Measurements from ENCODE around the gene TLR4.

The TLR4 gene

DNA sequence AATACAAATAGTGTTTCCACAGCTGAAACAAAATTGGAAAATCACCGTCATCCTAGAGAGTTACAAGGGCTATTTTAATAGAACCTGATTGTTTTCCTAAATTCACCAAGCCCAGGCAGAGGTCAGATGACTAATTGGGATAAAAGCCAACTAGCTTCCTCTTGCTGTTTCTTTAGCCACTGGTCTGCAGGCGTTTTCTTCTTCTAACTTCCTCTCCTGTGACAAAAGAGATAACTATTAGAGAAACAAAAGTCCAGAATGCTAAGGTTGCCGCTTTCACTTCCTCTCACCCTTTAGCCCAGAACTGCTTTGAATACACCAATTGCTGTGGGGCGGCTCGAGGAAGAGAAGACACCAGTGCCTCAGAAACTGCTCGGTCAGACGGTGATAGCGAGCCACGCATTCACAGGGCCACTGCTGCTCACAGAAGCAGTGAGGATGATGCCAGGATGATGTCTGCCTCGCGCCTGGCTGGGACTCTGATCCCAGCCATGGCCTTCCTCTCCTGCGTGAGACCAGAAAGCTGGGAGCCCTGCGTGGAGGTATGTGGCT lies at the start of gene TLR4:
Gene TLR4 (plus strand): TSS at position 380 of the 552 bp plus-strand sequence. CDS start 70 bp downstream, at position 450.
- H3K4me3 Mint-ChIP-seq = no peak within 1 kb of the TSS
- H3K27me3 Mint-ChIP-seq = peaks cover 28% of the 10 kb centered on the region
- H3K36me3 Mint-ChIP-seq = no peaks in the 10 kb centered on the region
- H3K4me1 Mint-ChIP-seq = peaks cover 8% of the 10 kb centered on the region
- CTCF ChIA-PET = no interaction called here
- DNase-seq = peak; percentile 21
- no peak within 1 kb of the TSS for H3K27ac Mint-ChIP-seq
- H3K9me3 Mint-ChIP-seq = no peaks in the 10 kb centered on the region

DNA sequence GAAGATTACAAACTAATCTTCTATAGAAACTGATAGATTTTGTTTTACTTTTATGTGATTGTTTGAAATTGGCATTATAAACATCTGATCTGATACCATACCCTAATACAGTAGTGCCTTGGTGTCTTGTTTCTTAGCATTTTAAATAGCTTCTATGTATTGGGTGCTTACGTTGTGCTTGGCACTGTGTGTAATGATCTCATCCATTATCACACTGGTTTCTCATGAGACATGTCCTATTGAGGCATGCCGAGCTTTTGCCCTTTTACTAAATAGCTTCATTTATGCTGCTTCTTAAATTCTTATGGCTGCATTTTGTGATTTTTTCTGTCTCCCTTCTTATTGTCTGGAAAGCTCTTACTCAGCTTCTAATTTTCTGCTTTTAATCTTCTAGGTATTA lies 48.2 kb upstream of the TLR4 start:
- DNase-seq = no peak
- H3K27me3 Mint-ChIP-seq = peaks cover under 1% of the 10 kb centered on the region
- H3K9me3 Mint-ChIP-seq = no peaks in the 10 kb centered on the region
- H3K36me3 Mint-ChIP-seq = no peaks in the 10 kb centered on the region
- H3K4me1 Mint-ChIP-seq = no peaks in the 10 kb centered on the region
- CTCF ChIA-PET = no interaction called here
- no peak overlapping the region for H3K4me3 Mint-ChIP-seq
- H3K27ac Mint-ChIP-seq = no peak overlapping the region

DNA sequence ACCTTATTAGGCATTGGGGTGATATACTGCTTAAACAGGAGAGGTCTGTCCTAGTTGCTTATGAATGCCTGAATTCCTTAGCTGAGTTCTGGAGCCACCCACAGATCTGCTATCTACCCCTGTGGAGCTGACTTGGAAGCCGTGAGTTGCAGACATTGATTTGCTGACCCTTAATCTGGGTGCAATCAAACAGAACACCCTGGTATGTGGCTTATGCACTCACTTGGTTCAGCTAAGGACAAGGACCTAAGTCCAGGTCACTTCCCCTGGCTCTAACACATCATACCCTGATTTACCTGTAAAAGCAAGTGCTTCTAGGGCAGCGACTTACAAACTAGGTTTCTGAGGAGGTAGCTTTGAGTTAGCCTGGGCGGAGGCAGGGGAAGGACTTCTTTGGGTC lies 41.6 kb upstream of the TLR4 start:
- H3K27ac Mint-ChIP-seq = no peak overlapping the region
- no peaks in the 10 kb centered on the region for H3K4me1 Mint-ChIP-seq
- CTCF ChIA-PET = no interaction called here
- peaks cover under 1% of the 10 kb centered on the region for H3K27me3 Mint-ChIP-seq
- no peak for DNase-seq
- H3K4me3 Mint-ChIP-seq = no peak overlapping the region
- H3K36me3 Mint-ChIP-seq = no peaks in the 10 kb centered on the region
- H3K9me3 Mint-ChIP-seq = no peaks in the 10 kb centered on the region

DNA sequence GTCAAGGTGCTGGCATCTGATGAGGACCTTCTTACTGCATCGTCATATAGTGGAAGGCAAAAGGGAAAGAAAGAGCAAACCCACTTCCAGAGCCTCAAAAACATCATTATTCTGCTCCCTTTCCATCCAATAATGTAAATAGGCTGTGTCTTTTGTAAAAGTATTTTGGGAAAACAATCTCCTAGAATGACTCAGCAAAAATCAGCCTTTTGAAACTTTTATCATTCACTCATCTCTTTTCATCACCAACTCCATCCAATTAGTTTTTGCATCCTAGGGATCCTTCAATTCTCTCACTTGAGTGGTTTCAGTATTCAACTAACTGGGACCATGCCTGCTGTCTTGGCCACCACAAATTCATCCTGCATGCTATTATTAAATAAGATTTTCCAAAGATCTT lies 39.8 kb upstream of the TLR4 start:
- no peak for DNase-seq
- Mint-ChIP-seq H3K36me3 (no peaks in the 10 kb centered on the region), H3K4me3 (no peak overlapping the region), H3K4me1 (no peaks in the 10 kb centered on the region), H3K27ac (no peak overlapping the region), H3K27me3 (peaks cover 3% of the 10 kb centered on the region), H3K9me3 (no peaks in the 10 kb centered on the region)
- CTCF ChIA-PET = no interaction called here

DNA sequence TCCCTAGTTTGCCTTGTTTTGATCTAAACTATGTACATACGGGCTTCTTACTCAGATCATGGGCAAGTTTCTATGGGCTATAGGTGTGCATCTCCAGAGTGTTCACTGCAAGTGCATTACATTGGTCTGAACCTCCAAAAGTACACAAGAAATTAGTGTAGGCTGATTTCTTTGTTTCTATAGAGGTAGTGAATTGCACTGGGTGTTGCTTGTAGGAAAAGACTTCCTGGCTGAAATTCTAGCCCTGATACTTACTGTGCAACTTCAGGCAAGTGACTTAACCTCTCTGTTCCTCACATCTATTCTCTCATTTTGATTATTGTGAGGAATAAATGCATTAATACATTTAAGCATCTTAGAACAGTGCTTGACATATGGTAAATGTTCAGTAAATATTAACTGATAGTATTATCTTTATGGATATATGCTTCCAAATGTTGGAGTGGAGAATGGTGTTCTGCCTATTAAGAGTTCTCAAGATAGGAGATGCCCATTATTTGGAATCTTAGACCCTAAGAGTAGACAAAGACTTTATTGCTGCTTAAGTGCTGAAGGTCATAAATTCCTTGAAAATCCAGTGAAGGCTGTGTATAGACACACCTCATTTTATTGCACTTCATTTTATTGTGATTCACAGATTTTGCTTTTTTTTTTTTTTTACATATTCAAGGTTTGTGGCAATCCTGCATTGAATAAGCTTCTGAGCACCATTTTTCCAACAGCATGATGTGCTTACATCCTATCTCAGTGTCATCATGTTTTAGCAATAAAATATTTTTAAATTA lies 38.4 kb upstream of the TLR4 start:
- Mint-ChIP-seq H3K4me1 (no peaks in the 10 kb centered on the region), H3K27me3 (peaks cover 3% of the 10 kb centered on the region), H3K9me3 (no peaks in the 10 kb centered on the region), H3K4me3 (no peak overlapping the region), H3K36me3 (no peaks in the 10 kb centered on the region), H3K27ac (no peak overlapping the region)
- CTCF ChIA-PET = no interaction called here
- DNase-seq = no peak

DNA sequence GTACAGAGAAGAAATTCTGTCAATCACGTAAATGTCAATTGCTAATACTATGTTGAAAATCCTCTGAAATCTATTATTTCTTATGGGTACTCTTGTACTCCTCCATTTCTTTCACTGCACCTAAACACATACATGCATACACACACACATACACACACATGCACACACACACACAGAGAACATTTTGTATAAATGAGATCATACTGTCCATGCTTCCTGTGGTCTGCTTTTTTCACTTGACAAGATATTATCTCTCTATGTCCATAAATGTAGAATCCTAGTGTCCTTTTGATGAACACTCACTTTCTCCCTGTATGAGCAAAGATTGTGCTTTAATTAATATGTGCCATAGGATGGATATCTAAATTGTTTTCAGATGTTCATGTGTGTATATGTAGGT lies 32.7 kb upstream of the TLR4 start:
- Mint-ChIP-seq H3K36me3 (no peaks in the 10 kb centered on the region), H3K4me3 (no peak overlapping the region), H3K4me1 (no peaks in the 10 kb centered on the region), H3K9me3 (no peaks in the 10 kb centered on the region), H3K27me3 (peaks cover 8% of the 10 kb centered on the region), H3K27ac (no peak overlapping the region)
- DNase-seq = no peak
- CTCF ChIA-PET = no interaction called here

DNA sequence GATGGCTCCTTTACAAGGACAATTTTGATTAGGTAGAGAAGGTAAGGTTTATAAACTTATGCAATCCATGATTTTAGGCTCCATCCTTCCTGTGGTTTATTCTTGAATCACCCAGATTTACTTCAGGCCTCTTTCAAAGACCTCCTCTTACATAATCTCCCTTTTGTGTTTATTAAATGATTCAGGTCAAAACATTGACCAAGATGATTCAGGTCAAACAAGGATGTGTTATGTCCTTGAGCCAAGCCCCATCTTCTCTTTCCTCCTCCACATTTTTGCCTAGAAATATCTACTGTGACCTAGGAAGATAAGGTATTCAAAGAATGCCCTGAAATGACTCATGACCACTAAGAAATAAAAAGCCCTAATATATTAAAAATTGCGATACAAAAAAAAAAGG lies 31.8 kb upstream of the TLR4 start:
- no peak for DNase-seq
- H3K27ac Mint-ChIP-seq = no peak overlapping the region
- CTCF ChIA-PET = no interaction called here
- no peaks in the 10 kb centered on the region for H3K4me1 Mint-ChIP-seq
- H3K36me3 Mint-ChIP-seq = no peaks in the 10 kb centered on the region
- peaks cover 8% of the 10 kb centered on the region for H3K27me3 Mint-ChIP-seq
- H3K4me3 Mint-ChIP-seq = no peak overlapping the region
- H3K9me3 Mint-ChIP-seq = no peaks in the 10 kb centered on the region

DNA sequence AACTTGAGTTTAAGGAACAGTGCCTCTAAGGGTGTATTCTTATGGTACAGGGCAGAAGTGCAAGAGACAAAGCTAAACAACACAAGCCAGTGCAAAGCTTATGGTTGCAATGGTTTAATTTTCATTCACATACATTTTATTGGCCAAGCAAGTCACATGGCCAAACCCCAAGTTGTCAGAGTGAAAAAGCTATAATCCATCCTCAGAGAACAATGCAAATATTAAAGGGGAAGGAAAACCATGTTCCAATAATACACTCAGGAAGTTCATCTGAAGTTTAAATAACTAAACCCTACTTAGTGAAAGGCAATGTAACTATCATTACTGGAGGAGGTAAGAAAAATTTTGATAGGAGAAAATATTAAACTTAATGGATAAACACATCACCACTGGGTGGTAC lies 26.6 kb upstream of the TLR4 start:
- no peak for DNase-seq
- CTCF ChIA-PET = no interaction called here
- Mint-ChIP-seq H3K4me1 (no peaks in the 10 kb centered on the region), H3K27ac (no peak overlapping the region), H3K4me3 (no peak overlapping the region), H3K9me3 (no peaks in the 10 kb centered on the region), H3K27me3 (peaks cover 5% of the 10 kb centered on the region), H3K36me3 (no peaks in the 10 kb centered on the region)

DNA sequence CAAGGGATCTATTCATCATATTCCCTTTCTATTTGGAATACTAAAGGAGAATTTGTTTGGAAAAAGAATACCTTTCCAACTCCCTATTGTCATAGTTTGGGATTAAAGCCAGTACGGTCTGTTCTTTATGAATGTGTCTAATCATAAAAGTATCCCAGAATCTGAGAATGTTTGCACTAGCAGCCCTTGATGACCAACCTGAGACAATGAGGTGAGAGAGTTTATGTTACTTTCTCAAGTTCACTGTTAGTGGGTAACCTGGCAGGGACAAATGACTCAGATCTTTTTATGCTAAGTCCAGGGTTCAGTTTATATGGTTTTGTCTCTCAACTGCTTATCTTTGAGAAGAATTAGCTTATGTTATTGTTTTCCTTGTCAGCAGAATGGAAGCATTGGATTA lies 25.3 kb upstream of the TLR4 start:
- Mint-ChIP-seq H3K4me3 (no peak overlapping the region), H3K9me3 (no peaks in the 10 kb centered on the region)

DNA sequence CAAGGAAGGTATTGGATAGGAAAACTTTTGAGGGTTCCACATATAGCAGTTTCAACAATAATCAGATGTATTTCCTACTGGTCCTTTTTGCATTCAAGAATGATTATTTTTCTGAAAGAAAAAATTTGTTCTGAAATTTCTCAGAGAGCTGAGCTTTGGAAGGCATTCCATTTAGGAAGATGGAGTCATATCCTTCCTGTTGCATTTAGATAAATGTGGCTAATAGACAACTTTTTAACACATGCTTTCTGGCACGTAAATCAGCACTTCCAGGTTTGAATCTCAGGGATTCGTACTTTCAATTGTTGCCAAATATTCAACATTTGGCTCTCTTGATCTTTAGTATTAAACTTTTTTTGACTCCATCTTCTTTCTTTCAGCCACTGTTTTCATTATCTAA lies 24.8 kb upstream of the TLR4 start:
- Mint-ChIP-seq H3K27ac (no peak overlapping the region), H3K27me3 (no peaks in the 10 kb centered on the region), H3K4me3 (no peak overlapping the region), H3K4me1 (no peaks in the 10 kb centered on the region), H3K36me3 (no peaks in the 10 kb centered on the region), H3K9me3 (no peaks in the 10 kb centered on the region)
- no peak for DNase-seq
- CTCF ChIA-PET = no interaction called here

More for the DNA sequence above, 25.3 kb upstream of the TLR4 start:
- CTCF ChIA-PET = no interaction called here
- H3K36me3 Mint-ChIP-seq = no peaks in the 10 kb centered on the region
- H3K4me1 Mint-ChIP-seq = no peaks in the 10 kb centered on the region
- H3K27me3 Mint-ChIP-seq = no peaks in the 10 kb centered on the region
- no peak overlapping the region for H3K27ac Mint-ChIP-seq
- DNase-seq = no peak

DNA sequence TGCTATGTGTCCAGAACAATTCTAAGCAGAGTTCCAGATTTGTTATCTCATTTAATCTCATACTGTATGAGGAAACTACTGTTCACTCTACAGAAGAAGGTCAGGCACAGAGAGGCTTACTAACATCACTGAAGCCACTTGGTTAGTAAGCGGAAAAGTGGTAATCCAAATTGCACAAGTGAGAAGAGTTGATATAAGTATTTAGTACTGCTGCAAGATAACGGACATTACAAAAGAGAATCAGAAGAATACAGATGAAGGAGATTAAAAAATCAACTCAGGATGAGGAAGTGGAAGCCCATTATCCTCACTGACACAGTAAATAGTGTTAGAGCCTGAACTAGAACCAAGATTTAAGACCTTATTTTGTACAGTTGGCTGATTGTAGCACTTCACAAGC lies 22.3 kb upstream of the TLR4 start:
- DNase-seq = no peak
- no peaks in the 10 kb centered on the region for H3K9me3 Mint-ChIP-seq
- no peak overlapping the region for H3K4me3 Mint-ChIP-seq
- H3K36me3 Mint-ChIP-seq = no peaks in the 10 kb centered on the region
- no peak overlapping the region for H3K27ac Mint-ChIP-seq
- CTCF ChIA-PET = no interaction called here
- no peaks in the 10 kb centered on the region for H3K4me1 Mint-ChIP-seq
- H3K27me3 Mint-ChIP-seq = no peaks in the 10 kb centered on the region

DNA sequence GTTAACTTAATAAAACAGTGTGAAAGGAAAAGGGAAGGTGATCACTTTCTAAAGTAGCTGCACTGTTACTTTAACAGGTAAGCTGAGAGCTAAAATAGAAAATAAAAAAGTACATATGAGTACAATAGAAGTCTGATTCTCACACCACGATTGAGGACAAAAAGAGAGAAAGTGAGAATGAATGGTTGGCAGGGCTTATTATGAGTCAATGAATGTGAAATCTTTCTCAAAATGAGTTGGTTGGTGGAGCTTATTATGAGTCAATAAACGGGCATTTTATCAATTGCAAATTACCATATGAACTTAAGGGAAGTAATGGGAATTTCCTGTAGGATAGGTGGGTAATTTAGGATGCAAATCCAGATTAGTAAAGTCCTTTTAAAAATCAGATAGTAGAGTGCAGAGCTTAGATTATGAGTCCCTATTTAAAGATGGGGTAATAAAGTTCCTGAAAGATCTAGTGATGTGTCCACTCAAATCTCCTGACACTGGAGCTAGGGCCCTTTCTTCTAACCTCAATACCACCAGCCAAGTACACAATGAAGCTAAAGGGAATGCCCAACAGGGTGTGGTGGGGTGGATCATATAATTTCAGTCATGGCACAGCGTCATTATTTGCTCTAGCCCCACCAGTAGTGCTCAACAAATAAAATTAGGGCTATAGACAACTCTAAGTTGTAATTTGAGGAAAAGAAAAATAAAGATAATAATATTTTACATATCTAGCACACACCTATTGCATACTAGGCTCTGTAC lies 21.1 kb upstream of the TLR4 start:
- H3K27ac Mint-ChIP-seq = no peak overlapping the region
- H3K4me3 Mint-ChIP-seq = no peak overlapping the region
- no peaks in the 10 kb centered on the region for H3K36me3 Mint-ChIP-seq

DNA sequence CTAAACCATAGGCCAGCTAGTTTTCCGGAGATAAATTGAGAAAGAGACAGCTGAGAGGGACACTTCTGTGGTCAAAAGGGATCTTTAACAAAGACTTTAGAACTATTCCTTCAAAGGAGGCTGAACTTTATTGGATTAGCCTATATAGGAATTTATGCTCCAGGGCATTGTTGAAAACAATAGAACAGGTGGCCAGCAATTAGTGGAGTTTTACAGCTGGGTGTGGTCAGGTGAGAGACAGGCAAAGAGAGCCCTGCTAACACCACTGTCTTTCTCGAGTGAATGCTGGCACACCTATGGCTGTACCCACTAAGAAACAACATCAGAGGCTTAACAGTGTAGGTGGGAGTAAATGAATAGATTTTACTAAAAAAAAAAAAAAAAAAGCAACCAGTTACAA lies 16.7 kb upstream of the TLR4 start:
- H3K27ac Mint-ChIP-seq = no peak overlapping the region
- H3K27me3 Mint-ChIP-seq = no peaks in the 10 kb centered on the region
- CTCF ChIA-PET = no interaction called here
- no peaks in the 10 kb centered on the region for H3K36me3 Mint-ChIP-seq
- no peak for DNase-seq
- no peak overlapping the region for H3K4me3 Mint-ChIP-seq
- H3K9me3 Mint-ChIP-seq = peaks cover 2% of the 10 kb centered on the region
- no peaks in the 10 kb centered on the region for H3K4me1 Mint-ChIP-seq

More for the DNA sequence above, 21.1 kb upstream of the TLR4 start:
- no peak for DNase-seq
- H3K4me1 Mint-ChIP-seq = no peaks in the 10 kb centered on the region
- no peaks in the 10 kb centered on the region for H3K27me3 Mint-ChIP-seq
- H3K9me3 Mint-ChIP-seq = peaks cover under 1% of the 10 kb centered on the region
- CTCF ChIA-PET = no interaction called here

DNA sequence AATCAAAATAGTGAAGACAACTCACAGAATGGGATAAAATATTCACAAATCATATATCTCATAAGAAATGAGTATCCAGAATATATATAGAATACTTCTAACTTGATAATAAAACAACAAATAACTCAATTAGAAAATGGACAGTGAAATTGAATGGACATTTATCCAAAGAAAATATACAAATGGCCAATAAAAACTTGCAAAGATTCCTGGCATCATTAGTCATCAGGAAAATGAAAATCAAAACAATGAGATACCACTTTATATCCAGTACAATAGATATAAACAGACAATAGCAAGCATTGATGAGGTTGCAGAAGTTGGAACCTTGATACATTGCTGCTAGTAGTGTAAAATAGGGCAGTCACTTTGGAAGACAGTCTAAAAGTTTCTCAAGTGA lies 12.8 kb upstream of the TLR4 start:
- Mint-ChIP-seq H3K4me3 (no peak overlapping the region), H3K36me3 (no peaks in the 10 kb centered on the region), H3K27me3 (no peaks in the 10 kb centered on the region), H3K4me1 (no peaks in the 10 kb centered on the region), H3K9me3 (peaks cover 2% of the 10 kb centered on the region), H3K27ac (no peak overlapping the region)
- CTCF ChIA-PET = no interaction called here
- DNase-seq = no peak

DNA sequence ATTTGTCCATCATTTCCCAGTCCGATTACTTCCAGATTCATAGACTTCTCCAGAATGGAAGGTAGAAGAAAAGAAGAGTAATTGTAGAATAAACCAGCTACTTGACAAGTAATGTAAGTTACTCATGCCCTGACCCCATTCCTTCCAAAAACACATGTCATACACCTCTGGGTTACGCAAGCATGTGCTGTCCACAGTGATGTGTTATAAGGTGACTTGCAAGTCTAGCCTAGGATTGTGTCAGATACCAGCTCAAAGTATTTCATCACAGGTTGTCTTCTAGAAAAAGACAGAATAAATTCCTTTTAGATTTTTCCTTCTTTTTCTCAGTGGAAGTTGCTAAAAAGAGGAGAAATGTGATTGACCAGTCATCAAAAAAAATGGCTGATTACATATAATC lies 8.0 kb upstream of the TLR4 start:
- Mint-ChIP-seq H3K4me1 (no peaks in the 10 kb centered on the region), H3K36me3 (no peaks in the 10 kb centered on the region), H3K4me3 (no peak overlapping the region), H3K9me3 (no peaks in the 10 kb centered on the region), H3K27ac (no peak overlapping the region), H3K27me3 (no peaks in the 10 kb centered on the region)
- CTCF ChIA-PET = no interaction called here
- no peak for DNase-seq

Data from activated naive CD4-positive, alpha-beta T cell treated with anti-CD3 and anti-CD28 coated beads, Interleukin-2, amount 10 ng/mL, durations not matched to agents 7 days and 5 days (primary cell).